Non-pigmented ciliary epithelial cell (primary cell): ENCODE results near the gene CYP26B1.

Source experiments
- DNase-seq: peaks from one replicate; pipeline ENCODE4 v3.0.0-alpha.2; 2010; ENCODE audit warnings: low read depth

The CYP26B1 gene

DNA sequence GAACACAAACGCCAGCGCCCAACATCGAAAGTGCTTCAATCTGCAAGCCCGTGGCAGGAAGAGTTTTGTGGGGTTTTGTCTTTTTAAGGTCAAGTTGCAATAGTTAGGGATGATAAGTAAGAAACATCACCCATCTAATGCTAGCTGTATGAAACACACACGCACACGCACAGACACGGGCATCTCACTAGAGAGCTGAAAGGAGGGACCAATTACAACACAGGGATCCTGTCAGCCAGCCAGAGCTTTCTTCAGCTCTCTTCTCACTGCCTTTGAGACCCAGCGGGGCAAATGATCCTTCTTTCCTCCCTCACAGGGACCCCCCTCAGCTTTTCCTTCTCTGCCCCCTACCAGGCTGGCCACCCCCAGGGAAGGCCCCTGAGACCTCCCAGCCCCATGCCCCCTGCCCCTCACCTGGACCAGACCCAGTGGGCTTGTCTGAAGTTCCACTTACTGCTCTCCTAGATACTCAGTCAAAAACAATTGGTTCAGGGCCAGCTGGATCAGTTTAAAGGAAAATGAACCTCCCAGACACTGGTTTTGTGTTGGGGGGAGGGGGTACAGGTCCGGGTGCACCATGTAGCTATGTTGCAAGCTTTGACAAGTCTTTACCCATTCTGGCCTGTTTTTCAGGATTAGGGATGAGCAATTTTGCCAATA, 17.9 kb downstream of the CYP26B1 start:
- DNase-seq = no peak

DNA sequence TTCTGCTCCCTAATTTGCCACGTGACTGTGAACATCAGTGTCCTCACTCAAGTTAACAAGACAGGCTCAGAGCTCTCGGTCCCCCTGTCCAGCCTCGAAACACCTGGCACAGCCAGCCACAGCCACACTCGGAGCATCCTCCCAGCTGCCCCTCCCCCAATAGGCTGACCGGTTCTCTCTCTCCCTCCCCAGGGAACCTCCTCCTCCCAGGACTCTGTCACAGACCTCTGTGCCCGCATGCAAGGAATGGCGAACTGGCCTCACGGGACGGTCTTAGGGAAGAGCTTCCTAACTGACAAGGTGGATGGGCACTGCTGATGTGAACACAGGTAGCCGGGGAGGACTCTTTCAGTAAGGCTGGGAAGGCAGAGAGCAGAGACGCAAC, 18.8 kb downstream of the CYP26B1 start:
- no peak for DNase-seq

DNA sequence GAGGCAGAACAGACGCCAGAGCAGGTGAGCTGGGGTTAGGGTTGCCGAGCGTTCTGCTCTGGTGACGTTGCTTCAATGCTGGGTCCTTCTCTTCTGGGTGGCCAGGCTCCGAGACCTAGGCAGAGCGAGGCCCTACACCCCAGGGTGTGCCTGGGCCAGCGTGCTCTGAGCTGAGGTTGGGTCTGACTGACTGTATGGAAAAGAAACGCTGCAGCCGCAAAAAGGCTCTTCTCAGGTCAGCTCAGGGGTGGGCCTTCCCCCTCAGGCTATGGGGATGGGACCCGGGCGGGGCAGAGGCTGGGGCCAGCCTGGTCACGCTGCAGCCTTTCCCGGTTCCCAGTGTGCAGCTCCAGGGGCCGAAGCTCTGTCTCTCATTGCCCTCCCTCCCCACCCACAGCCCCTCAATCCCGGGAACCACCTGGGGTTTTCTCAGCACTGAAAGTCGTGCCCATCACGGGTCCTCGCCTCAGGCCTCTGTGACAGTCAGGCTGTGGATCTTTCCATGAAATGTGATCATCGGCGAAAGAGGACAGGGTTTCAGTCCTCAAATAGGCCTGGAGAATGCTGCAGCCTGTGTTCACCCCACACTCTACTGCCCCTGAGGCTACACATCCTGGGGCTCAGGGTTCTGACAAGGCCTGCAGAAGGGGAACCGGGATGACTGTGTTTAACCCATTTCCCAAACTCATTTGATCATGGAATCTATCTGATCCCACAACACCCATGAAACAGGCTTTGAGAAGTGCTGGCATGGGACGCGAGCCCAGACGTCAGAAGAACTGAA, 19.4 kb downstream of the CYP26B1 start:
- DNase-seq = no peak

DNA sequence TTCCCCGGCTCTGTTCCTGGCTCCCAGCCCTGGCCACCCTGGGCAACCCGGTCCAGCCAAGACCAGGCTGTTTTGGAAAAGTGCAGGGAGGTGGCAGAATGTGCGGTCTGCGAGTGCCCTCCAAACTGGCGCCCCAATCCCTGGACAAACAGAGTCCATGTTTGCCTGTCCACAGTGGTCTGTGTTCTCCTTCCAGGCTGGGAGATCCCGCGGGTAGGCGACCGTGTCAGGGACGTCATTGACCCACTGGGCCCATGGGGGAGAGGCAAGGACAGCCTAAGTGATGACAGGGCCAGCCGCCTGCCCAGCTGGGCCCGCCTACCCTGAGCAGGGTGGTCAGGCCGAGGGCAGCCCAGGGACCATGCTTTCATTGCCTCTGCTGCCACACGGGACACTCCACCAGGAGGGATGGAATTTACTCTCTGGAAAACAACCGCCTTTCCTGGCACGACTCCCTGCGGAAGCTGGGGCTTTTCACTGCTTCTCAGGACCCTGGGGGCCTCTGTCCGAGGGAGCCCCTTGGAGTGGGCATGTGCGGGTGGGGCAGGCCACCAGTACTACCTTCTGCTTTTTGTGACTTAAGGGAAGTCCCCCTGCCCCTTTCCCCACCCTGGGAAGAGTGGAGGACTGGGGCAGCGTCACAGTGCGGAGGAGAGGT, 20.1 kb downstream of the CYP26B1 start:
- no peak for DNase-seq

DNA sequence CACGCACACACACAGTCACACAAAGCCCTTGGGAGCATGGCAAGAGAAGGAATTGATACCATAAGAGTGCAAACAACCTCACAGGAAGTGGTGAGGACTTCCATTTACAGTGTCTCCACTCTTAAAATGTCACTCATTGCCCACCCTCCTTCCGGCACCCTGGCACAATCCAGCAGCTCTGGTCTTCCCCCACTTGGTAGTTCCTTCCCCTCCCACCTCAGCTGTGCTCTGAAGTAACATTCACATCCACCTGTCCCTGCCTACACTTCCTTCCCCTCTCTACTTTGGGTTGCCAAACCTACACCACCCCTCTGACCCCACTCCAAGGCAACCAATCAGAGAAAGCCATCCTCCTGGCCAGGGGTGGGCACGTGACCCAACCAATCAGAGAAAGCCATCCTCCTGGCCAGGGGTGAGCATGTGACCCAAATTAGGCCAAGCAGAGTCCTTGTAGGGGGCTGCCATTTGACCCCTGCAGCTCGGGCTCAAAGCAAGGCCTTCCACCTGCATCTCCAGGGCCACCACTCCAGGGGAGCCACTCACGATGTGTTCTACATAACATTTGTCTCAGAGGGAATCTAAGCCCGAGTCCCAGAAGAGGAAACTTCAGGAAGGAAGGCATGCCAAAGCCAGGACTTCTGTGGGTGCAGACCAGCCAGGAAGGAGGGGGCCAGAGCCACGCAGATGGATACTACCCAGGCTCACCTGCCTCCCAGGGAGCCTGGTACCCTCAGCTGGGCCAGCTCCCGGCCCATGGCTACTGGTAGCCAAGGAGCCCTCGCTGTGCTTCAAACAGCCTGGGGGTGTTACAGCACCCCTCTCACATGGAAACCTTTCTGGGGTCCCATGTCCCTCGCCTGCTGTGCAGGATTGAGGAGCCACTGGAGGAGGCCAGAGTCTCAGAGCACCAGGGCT, 21.2 kb downstream of the CYP26B1 start:
- no peak for DNase-seq

DNA sequence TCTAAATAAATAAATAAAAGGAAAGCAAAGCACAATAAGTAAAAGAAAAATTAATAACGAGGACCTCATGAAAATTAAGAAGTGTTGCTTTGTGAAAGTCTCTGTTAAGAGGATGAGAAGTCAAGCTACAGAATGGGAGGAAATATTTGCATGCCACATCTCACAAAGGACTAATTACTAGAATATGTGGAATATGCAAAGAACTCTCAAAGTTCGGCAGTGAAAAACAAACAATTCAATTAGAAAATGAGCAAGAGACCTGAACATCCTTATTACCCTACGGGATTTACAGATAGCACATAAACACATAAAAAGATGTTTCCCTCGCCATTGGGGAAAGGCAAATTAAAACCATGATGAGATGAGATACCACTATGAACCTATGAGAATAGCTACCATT, 23.3 kb downstream of the CYP26B1 start:
- DNase-seq = no peak

DNA sequence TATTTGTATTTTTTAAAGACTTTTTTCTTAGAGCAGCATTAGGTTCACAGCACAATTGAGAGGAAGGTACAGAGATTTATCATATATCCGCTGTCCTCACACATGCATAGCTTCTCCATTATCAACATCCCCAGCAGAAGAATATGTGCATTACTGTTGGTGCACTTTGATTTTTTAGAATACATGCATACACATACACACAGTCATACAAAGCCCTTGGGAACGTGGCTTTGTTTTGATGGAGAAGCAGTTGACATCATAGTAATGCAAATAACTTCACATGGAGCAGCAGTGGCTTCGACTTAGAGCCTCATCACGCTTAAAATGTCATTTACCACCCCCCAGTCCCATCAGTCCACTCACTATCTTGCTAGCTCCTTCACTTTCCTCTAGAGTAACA, 26.5 kb downstream of the CYP26B1 start:
- DNase-seq = no peak

DNA sequence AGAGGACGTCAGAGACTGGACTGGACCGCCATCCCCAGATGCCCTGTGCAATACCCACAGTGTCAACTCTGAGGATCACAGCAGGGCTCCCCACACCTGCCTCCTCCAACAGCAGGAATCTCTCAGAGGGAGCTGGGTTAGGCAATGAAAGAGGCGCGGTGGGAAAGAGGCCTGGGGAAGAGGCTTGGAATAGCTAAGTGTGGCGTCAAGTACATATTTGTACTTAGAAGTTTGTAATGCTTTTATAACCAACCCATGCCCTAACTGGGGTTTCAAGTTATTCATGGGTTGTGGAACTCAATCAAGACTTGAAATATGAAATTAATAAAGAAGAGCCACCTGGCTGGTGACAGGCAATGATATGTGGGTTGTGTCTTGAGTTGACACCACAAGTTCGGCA, 28.7 kb downstream of the CYP26B1 start:
- DNase-seq = no peak

DNA sequence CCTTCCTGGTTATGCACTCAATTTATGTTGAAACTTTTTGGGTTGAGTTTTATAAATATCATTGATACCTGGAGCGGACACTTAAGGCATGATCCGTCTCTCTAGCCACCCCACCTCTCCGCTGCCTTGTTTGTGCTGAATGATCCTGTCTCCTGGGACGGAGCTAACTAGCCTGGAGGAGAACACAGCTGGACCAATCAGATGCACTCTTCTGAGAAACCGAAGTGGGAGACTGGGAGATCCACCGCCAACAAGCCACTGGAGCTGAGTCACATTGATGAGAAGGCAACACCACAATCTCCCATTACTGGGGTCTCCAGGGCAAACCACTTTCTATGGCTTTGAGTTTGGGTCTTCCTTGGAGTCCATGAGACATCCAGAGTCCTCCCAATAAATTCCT, 29.3 kb downstream of the CYP26B1 start:
- no peak for DNase-seq

DNA sequence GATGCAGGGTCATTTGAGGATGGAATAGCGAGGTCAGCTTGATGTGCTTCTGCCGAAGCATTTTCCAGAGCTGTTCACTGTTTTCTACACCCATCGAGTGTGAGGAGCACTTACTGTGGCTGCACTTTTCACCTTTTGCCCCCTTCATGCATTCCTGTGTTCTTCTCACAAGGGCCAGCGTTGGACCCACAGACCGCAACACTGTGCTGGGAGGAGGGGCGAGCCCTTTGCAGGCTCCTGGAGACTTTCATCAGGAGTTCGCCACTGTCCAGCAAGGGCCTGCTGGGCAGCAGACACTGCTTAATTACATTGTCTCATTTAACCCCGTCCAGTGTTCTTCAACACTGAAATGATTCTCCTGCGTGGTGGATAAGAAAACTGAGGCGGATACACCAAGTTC, 29.9 kb downstream of the CYP26B1 start:
- DNase-seq = no peak

DNA sequence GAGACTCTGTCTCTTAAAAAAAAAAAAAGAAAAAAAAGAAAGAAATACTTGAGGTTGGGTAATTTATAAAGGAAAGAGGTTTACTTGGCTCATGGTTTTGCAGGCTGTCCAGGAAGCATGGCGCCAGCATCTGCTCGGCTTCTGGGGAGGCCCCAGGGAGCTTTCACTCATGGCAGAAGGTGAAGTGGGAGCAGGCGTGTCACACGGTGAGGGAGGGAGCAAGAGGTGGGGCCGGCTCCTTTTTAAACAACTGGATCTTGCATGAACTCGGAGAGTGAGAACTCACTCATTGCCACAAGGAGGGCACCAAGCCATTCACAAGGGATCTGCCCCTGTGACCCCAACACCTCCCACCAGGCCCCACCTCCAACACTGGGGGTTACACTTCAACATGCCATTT, 30.6 kb downstream of the CYP26B1 start:
- no peak for DNase-seq

DNA sequence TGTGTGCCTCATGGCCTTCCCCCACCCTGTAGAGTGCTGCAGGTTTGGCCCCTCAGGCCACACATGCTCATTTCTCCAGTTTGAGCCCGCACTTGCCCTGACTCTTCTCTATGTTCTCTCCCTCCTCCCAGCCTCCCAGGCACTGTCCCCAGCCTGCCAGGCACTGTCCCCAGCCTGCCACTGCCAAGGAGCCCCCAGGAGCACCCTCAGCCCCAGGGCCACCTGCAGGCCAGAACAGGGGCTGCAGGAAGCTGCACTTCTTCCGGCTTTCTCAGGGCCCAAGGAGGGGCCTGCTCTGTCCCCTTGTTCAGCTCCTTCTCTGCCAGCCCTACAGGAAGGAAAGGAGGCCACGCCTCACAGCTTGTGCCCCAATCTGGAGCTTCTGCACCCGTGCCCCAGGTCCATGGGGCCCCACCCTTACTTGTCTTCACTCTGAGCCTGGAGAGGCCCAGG, 31.6 kb downstream of the CYP26B1 start:
- DNase-seq = no peak

DNA sequence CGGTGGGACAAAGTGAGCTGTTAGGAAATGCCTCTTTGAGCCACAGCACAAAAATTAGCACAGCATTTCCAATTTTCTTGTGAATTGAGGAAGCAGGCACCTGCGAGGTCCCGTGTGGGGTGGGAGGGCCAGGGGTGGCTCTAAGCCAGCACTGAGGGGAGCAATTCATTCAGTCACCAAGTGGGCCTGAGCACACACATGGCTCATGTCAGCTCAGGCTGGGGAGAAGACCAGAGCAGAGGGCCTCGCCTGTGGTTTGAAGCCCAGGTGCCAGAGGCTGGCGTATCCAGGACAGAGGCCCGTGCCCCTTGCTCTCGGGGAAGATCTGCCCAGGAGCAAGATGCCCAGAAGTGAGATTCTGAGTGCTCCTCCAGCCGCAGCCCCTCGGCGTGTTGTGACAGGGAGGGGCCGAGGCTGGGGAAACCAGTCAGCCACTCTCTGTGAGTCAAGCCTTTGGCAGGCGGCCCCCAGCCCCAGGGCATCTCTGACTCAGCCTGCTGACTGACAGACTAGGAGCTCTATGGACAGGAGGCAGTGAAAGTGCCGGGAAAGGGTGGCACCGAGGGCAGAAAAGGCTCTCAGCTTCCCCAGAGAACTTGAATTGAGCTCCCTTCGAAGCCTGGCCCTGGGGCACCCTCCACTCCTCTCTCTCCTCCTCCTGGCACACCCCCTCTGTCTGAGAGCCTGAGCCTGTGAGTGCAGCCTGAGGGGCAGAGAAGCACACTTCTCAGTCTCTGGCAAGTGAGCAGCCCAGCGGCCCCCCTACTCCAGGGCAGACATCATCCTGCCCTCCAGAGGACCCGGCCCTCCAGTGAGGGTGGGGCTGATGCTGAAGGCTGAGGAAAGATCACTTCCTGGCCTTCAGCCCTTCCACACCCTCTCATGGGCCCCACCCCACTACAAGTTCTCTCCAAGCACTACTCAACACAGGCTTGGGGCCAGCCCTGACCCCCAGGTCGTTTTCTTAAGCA, 32.3 kb downstream of the CYP26B1 start:
- peak; percentile 46 for DNase-seq

DNA sequence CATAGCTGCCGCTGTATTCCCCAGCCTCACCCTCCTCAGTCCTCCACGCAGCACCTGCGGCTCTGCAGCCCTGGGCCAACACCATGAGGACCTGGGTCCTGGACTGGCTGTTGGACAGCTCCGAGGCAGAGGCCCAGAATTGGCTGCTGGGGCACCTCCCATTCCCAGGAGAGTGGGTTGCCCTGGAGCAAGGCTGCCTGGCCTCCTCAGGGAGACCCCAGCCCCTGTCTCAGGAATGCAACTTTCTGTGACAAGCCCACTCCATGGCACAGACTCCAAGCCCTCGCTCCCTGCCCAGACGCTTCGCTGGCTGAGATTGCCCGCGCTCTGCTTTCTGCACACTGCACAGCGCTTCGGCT, 33.0 kb downstream of the CYP26B1 start:
- DNase-seq = no peak

DNA sequence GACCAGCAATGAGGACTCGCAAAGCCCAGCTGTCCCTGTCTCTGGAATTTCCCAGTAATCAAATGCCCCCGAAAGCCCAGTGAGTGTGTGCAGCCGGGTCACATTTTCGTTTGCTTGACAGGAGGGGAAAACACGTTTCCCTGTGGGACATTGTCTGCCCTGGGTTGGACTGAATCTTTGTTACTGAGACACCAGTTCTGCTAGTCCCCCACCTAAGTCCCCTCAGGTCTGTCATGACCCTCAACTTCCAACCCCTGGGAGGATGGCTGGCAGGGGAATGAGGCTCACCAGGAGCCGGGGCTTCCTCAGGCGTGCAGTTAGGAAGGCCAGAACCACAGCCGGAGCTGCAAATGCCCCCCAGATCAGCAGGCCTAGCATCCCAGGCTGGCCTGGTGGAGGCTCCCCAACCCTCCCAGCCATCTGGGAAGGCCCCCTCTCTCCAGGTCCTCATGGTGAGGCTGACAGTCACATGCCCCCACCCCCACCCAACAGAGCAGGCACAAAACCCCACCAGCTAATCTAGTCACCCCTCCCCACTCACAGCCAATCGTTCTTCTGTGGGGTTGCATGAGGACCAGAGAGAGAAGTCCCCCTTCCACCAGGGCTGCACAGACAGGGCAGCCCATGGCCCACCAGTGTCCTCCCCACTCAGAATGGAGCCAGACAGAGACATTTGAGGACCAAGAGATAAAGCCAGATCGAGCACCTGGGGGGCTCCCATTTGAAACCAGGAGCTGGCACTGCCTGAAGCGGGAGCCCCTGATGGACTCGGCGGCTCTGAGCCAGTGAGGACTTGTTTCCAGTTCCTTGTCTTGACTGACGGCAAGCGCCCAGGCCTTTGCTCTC, 33.6 kb downstream of the CYP26B1 start:
- no peak for DNase-seq

DNA sequence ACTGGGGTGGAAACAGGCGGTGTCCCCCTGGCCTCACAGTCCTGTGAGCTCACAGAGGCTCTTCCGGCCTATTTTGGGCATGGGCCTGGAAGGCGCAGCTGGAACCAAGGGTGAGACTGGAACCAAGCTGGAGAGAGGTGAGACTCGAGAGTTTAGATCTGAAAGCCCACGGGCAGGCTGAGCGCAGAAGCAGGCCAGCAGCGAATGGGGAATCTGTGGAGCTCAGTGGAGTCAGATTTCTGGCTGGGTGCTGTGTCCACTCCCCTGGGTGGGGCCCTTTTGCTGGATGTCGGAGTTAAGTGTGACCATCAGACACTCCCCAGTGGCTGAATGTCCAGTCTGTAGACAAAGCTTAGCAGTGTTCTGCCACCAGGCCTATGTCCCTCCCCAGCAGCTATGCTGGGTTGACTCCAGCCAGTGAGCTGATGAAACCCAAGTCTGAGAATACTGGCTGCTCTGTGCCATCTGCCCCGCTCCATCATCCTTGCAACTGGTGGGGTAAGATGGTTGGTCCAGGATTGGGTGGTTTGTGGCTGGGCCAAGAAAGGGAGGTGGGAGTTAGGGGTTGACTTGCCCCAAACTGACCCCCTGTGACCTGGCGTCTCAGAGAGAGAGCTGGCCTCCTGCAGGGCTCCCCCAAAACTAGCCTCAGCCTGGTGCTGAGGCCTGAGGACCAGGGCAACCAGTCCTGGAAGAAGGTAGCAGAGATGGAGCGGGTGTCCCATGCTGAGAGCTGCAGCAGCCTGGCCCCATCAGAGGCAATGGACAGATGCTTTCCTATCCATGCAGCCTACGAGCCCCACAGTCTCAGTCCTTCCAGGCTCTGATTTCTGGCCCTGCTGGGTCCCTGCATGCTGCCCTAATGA, 34.4 kb downstream of the CYP26B1 start:
- no peak for DNase-seq

DNA sequence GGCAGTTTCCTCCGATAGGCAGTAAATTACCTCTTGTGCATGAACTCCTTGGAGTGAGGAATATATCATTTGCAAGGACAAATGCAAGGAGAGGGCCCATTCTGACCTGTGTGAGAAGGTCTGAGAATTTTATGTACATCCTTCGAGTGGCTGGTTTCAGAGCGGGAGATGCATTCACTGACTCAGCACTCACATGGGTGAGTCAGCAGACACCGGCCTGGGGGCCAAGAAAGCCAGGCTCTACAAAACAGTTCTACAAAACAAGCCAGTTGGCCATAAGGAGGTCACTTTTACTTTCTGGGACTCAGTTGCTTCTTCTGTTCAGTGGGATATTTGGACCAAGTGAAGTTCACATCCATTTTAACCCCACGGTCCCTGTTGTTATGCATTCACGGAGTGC, 35.3 kb downstream of the CYP26B1 start:
- no peak for DNase-seq

DNA sequence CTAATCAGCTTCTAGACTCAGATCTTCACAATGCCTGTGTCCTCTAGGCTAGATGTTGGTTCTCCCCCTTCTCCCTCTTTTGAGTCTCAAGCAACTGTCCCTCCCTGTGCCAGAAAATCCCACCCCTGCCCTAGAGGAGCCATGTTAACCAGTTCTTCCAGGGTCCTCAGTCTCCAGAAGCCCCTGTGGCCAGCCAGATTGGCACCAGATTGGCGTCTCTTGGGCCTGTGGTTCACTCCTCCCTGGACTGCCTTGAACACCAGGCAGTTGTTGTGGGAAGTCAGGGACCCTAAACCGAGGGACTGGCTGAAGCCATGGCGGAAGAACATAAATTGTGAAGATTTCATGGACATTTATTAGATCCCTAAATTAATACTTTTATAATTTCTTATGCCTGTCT, 36.6 kb downstream of the CYP26B1 start:
- no peak for DNase-seq

DNA sequence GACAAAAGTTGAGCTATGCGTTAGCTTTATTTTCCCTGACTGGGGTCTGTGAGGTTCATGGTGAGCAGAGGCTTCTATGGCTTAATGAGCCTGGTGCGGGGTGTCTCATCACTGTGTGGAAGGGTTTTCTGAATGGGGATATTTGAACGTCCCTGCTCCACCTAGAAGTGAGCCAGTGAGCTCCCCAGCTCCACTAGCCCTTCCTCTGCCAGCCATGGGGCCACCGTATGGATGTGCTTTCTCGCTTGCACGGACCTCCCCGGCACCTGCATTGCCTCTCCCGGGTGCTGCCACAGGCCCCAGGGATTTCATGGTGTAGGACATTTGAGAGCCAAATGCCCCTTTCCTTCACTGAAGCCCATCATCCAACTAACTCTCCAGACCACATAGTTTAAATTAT, 37.8 kb downstream of the CYP26B1 start:
- no peak for DNase-seq
